Neural cell (in vitro differentiated cells): ENCODE measurements around the gene TOP1. TPM values are rescaled to one million over a fixed set of nuclear protein-coding genes. Genes with fewer than 3 reads are reported as not detected.
A peak's percentile ranks its signal among the peaks of the same experiment; 100 is the strongest.

ENCODE experiments used
- H2AFZ ChIP-seq: fragments of 200-600, 300-800 bp; sonication (generic), shearing (Covaris generic); 2 replicates; pipeline ENCODE4 v1.6.0; 2014; ENCODE audit warnings: low read depth, mild to moderate bottlenecking, antibody characterized with exemption, low read length, moderate library complexity
- H3F3A ChIP-seq: fragments of 200-600 bp; shearing (Covaris generic); 2 replicates; pipeline ENCODE4 v1.6.1; 2016; ENCODE audit warnings: mild to moderate bottlenecking, moderate library complexity, mixed read lengths, antibody characterized with exemption, low read length; ENCODE audit not compliant: insufficient read depth, poor library complexity, severe bottlenecking
- H3K27ac ChIP-seq: fragments of 200-600, 300-800 bp; sonication (generic), shearing (Covaris generic); 2 replicates; pipeline ENCODE4 v1.5.1; 2014; ENCODE audit warnings: mild to moderate bottlenecking, low read length, moderate library complexity
- H3K27me3 ChIP-seq: fragments of 300-800, 200-600 bp; sonication (generic), shearing (Covaris generic); 2 replicates; pipeline ENCODE4 v1.6.0; 2014; ENCODE audit warnings: mild to moderate bottlenecking, low read depth, low read length, moderate library complexity; ENCODE audit not compliant: insufficient read depth
- H3K36me3 ChIP-seq: fragments of 300-800, 200-600 bp; sonication (generic), shearing (Covaris generic); 2 replicates; pipeline ENCODE4 v1.5.1; 2014; ENCODE audit warnings: mild to moderate bottlenecking, antibody characterized with exemption, low read length, moderate library complexity; ENCODE audit not compliant: insufficient read depth
- H3K4me2 ChIP-seq: fragments of 300-800, 200-600 bp; sonication (generic), shearing (Covaris generic); 2 replicates; pipeline ENCODE4 v1.6.0; 2014; ENCODE audit warnings: mild to moderate bottlenecking, low read length
- H3K4me3 ChIP-seq: fragments of 300-800, 200-600 bp; sonication (generic), shearing (Covaris generic); 2 replicates; pipeline ENCODE4 v1.5.1; 2014; ENCODE audit warnings: mild to moderate bottlenecking, low read length, moderate library complexity
- H3K79me2 ChIP-seq: fragments of 200-600 bp; shearing (Covaris generic); replicated peaks from 2 replicates; pipeline ENCODE4 v1.6.0; 2014; ENCODE audit warnings: mild to moderate bottlenecking, low read length, moderate library complexity; ENCODE audit not compliant: insufficient read depth
- H3K9ac ChIP-seq: fragments of 300-800, 200-600 bp; sonication (generic), shearing (Covaris generic); 2 replicates; pipeline ENCODE4 v1.6.1; 2016; ENCODE audit warnings: mild to moderate bottlenecking, low read length, mixed read lengths
- H3K9me2 ChIP-seq: fragments of 200-600 bp; shearing (Covaris generic); 2 replicates; pipeline ENCODE4 v1.6.1; 2016; ENCODE audit warnings: mild to moderate bottlenecking, low read length, mixed read lengths; ENCODE audit not compliant: insufficient read depth
- H3K9me3 ChIP-seq: fragments of 200-600, 300-800 bp; sonication (generic), shearing (Covaris generic); 2 replicates; pipeline ENCODE4 v1.6.1; 2016; ENCODE audit warnings: mild to moderate bottlenecking, mixed run types, low read length, moderate library complexity, mixed read lengths
- H4K20me1 ChIP-seq: fragments of 200-600 bp; shearing (Covaris generic); 2 replicates; pipeline ENCODE4 v1.6.1; 2016; ENCODE audit warnings: mild to moderate bottlenecking, mixed run types; ENCODE audit not compliant: insufficient read depth
- CTCF ChIP-seq: fragments of 450-650 bp; IDR thresholded peaks from 2 replicates; pipeline ENCODE4 v1.5.1; 2014; ENCODE audit warnings: antibody characterized with exemption, mild to moderate bottlenecking, moderate library complexity; ENCODE audit not compliant: poor library complexity, severe bottlenecking
- EP300 ChIP-seq: fragments of 450-650 bp; conservative IDR thresholded peaks from 2 replicates; pipeline ENCODE4 v1.6.1; 2014; ENCODE audit warnings: antibody characterized with exemption, mild to moderate bottlenecking, moderate library complexity; ENCODE audit not compliant: poor library complexity, severe bottlenecking
- EZH2 ChIP-seq: fragments of 200-600, 300-800 bp; shearing (Covaris generic), sonication (generic); IDR thresholded peaks from 2 replicates; pipeline ENCODE4 v1.6.1; 2014; ENCODE audit warnings: antibody characterized with exemption, low read length, borderline replicate concordance, mild to moderate bottlenecking; ENCODE audit not compliant: insufficient read depth, poor library complexity, severe bottlenecking
- MXI1 ChIP-seq: fragments of 450-650 bp; conservative IDR thresholded peaks from 2 replicates; pipeline ENCODE4 v1.6.1; 2014; ENCODE audit warnings: antibody characterized with exemption, mild to moderate bottlenecking; ENCODE audit not compliant: poor library complexity, severe bottlenecking
- POLR2AphosphoS5 ChIP-seq: IDR thresholded peaks from 2 replicates; pipeline ENCODE4 v1.6.1; 2012
- RAD21 ChIP-seq: fragments of 450-650 bp; conservative IDR thresholded peaks from 2 replicates; pipeline ENCODE4 v1.6.1; 2014; ENCODE audit warnings: antibody characterized with exemption, mild to moderate bottlenecking, moderate library complexity
- REST ChIP-seq: IDR thresholded peaks from 2 replicates; pipeline ENCODE4 v1.6.1; 2012; ENCODE audit warnings: borderline replicate concordance
- SMC3 ChIP-seq: fragments of 450-650 bp; conservative IDR thresholded peaks from 2 replicates; pipeline ENCODE4 v1.6.1; 2014; ENCODE audit warnings: antibody characterized with exemption, mild to moderate bottlenecking, moderate library complexity; ENCODE audit not compliant: poor library complexity
- TAF1 ChIP-seq: IDR thresholded peaks from 2 replicates; pipeline ENCODE4 v1.6.1; 2012; ENCODE audit warnings: low read depth
- polyA plus RNA-seq: library from polyadenylated mRNA; depleted of rRNA; stranded (reverse); fragments of >200 nt; gene quantifications from 2 replicates; pipeline ENCODE4 v1.2.3, GENCODE V29; 2014

Gene TOP1
- polyA plus RNA-seq, 1 donor from 2014 or later, result 33.2 TPM

- Histone ChIP-seq H3K4me2 (peak overlapping the region; percentile 52), H3F3A (no peaks in the 10 kb centered on the region), H3K4me3 (peak overlapping the region; percentile 95), H3K79me2 (peaks cover 42% of the 10 kb centered on the region), H3K27ac (peak overlapping the region; percentile 52), H3K36me3 (no peaks in the 10 kb centered on the region), H3K9me2 (no peaks in the 10 kb centered on the region), H3K9me3 (no peaks in the 10 kb centered on the region), H3K9ac (peak overlapping the region; percentile 71), H2AFZ (peak overlapping the region; percentile 49), H4K20me1 (peaks cover 14% of the 10 kb centered on the region), H3K27me3 (no peaks in the 10 kb centered on the region)
- no peak for TF ChIP-seq TAF1
- TF ChIP-seq RAD21, result no peak
- no peak for TF ChIP-seq REST
- TF ChIP-seq EP300, result no peak
- no peak for TF ChIP-seq MXI1
These were observed 707 bp upstream of the TOP1 start for GRCh38 chr20:41027872-41028358.

- Histone ChIP-seq H3K27me3 (no peaks in the 10 kb centered on the region), H2AFZ (no peak overlapping the region)
These were observed 704 bp downstream of the TOP1 start for GRCh38 chr20:41029150-41029901.

GRCh38 chr20:41030061-41030460 is 1.4 kb downstream of the TOP1 start:
- peak overlapping the region; percentile 93 for H3K9ac ChIP-seq
- H3K79me2 ChIP-seq, result peaks cover 64% of the 10 kb centered on the region
- peak overlapping the region; percentile 84 for H3K4me2 ChIP-seq
- no peaks in the 10 kb centered on the region for H3F3A ChIP-seq
- H3K36me3 ChIP-seq, result no peaks in the 10 kb centered on the region
- H3K9me3 ChIP-seq, result no peaks in the 10 kb centered on the region
- no peak for TF ChIP-seq REST
- no peak for TF ChIP-seq POLR2AphosphoS5
- TF ChIP-seq EZH2, result no peak
- no peak for TF ChIP-seq TAF1
- no peak for TF ChIP-seq RAD21
- TF ChIP-seq SMC3, result no peak
- TF ChIP-seq MXI1, result no peak
- no peak for TF ChIP-seq CTCF
- no peak for TF ChIP-seq EP300
- H4K20me1 ChIP-seq, result peaks cover 19% of the 10 kb centered on the region
- H3K4me3 ChIP-seq, result peak overlapping the region; percentile 95
- peak overlapping the region; percentile 86 for H3K27ac ChIP-seq
- no peak overlapping the region for H2AFZ ChIP-seq
- H3K27me3 ChIP-seq, result no peaks in the 10 kb centered on the region
- H3K9me2 ChIP-seq, result no peaks in the 10 kb centered on the region

More at GRCh38 chr20:41029150-41029901, 704 bp downstream of the TOP1 start:
- H4K20me1 ChIP-seq, result peaks cover 18% of the 10 kb centered on the region
- H3K36me3 ChIP-seq, result no peaks in the 10 kb centered on the region
- peak overlapping the region; percentile 95 for H3K4me3 ChIP-seq
- peak overlapping the region; percentile 93 for H3K9ac ChIP-seq
- peak overlapping the region; percentile 86 for H3K27ac ChIP-seq
- H3K9me3 ChIP-seq, result no peaks in the 10 kb centered on the region
- H3F3A ChIP-seq, result no peaks in the 10 kb centered on the region
- TF ChIP-seq RAD21 (no peak), TAF1 (peak; percentile 68)
- H3K79me2 ChIP-seq, result peaks cover 56% of the 10 kb centered on the region
- peak overlapping the region; percentile 84 for H3K4me2 ChIP-seq
- no peaks in the 10 kb centered on the region for H3K9me2 ChIP-seq
